ELF-1 (cell line): Measurements from ENCODE around the gene NPY1R.

Experiments
- DNase-seq: peaks from one replicate; pipeline ENCODE4 v3.0.0-alpha.2; 2016; ENCODE audit warnings: low read depth, low spot score

NPY1R gene

DNA sequence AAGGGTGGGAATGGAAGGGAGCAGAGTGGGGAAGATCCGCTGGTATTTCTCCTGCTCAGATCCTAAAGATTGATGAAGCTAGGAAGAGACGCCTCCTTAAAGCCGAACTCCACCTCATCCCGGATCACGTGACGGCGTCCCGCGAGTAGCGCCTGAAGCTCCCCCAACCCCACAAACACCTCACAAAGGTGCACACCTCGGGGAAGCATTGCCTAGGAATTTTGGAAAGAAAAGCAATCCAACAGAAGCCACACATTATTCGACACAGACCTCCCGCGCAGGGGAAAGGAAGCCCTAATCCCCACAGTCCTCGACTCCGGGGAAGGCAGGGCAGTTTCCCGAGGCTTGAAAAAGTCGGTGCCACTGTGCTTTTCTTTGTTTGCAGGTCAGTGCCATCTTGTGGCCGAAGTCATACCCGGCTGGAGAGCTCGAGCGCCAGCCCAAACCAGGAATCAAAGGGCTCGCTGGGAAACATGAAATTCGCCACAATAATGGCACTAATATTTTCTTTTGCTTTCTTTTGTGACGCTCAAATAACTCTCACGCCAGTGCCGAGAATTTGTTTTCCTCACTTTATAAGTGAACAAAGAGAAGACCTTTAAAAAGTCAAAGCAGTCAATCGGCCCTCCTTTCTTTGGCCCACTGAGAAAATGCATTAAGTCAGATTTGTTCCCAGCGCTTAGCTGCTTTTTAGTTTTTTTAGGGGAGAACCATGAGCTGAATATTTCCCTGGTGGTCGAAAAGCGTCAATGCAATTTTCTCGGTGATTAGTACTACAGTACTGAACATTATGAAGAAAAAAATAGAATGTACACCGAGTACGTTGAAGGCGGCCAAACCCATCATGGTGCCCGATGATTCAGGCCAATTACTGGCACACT lies at the start of gene NPY1R:
Gene NPY1R (minus strand): TSS at position 71 of the 881 bp plus-strand sequence. CDS start 6,042 bp downstream, outside the sequence.
- DNase-seq, result peak; percentile 88

DNA sequence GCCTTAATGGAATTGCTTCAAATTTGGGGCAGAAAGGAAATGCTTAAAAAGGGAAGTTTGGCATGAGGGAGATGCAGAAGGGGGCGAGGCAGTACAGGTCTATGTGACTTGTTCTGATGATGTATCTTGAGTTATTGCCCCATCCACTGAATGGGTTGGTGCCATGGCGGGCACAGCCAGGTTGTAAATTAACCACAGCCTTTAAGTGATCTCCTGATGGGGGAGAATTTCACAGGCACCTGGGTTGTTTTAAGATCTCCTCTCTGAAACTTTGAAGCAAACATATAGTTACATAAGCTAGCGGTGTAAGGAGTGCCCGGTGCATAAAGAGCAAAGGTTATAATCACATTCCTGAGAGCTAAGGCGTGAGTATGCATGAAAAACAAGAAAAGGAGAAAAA lies 48.3 kb upstream of the NPY1R start:
- DNase-seq, result no peak

DNA sequence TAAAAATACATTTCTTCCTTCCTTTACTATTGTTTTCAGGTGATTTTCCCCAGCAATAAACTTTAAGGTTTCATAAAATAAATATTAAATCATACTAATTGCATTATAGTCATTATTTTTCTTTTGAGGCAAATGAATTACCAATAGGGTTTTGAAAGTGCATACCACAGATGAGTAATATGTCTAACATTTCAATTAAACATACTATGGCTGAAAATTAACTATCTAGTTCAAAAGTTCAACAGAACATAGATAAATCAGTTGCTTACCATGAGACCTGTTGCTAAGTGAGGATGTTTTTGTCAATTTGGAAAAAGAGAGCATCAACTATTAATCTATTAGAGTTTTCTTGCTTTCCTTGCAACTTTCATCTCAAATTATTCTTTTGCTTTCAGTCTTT lies 46.3 kb upstream of the NPY1R start:
- DNase-seq, result no peak

DNA sequence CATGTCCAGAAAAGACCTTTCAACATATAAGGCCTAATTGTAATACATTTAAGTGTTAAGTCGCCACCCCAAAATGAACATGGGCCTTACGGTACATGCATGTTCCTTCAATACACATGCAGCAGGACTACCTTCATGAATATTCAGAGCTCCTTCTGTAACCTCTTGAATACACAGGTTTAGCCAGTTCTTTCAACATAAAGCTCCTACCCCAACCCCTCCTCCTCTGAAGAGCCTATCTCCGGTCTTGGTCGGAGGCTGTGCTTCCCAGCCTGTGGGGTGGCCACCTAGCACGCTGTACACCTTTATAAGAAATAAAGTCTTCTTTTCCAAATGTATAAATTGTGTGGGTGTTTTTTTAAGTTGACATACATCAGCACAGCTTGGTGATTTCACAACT lies 39.6 kb upstream of the NPY1R start:
- no peak for DNase-seq

DNA sequence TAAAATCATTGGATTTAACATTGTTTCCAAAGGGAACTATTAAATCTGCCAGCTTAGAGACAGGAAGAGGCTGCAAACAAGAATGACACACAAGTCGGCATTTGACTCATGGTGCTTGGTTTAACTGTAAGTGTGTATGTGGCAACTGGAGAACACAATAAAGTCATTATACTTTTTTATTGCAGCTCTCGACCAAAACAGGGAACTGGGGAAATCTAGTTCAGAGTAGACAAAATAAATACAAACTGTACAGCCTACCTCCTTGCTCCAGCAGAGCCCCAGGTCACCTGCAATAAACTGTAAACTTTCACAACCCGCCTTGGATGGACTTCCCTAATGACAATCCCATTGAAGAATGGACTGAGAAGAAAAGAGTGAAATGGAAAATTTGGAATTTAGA lies 35.3 kb upstream of the NPY1R start:
- no peak for DNase-seq

DNA sequence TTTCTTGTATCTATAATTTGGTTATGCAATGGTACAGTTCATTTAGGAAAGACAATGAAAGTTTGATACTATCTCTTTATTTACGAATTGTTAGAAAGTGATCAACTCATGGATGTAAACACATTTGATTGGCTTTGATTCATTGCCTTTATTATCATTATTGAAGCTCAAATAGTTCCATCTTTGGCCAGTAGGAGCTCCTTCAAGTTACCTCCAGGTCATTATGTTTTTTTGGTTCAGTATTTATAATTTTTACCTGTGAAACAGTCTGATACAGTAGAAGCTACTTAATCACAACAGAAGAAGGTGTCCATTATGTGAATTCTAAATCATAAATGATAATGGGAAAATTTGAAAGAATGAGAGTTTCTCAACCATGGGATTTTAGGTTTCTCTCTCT lies 23.7 kb upstream of the NPY1R start:
- no peak for DNase-seq

DNA sequence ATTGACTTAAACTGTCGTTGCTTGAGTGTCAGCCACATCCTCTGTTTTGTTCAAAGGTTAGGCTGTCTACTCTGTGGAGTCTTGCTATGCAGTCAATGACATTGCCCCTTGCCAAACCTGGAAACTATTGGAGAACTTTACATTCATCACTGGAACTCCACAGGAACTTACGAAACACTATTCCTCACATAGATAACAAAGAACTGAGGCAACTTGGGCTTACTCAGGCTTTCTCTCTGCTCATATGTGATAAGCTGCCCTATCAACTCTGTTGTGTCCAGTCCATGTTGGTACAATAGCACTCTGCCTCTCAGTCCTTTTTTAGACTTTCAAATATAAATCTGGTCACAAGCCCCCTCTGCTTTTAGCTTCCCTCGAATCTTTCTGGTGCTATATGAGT lies 20.7 kb upstream of the NPY1R start:
- DNase-seq, result no peak

DNA sequence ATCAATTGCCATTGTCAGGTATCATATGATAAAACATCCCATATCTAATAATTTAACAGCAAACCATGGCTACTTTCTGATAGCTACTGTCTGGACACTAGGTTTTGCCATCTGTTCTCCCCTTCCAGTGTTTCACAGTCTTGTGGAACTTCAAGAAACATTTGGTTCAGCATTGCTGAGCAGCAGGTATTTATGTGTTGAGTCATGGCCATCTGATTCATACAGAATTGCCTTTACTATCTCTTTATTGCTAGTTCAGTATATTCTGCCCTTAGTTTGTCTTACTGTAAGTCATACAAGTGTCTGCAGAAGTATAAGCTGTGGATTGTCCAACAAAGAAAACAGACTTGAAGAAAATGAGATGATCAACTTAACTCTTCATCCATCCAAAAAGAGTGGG lies 18.3 kb upstream of the NPY1R start:
- no peak for DNase-seq

DNA sequence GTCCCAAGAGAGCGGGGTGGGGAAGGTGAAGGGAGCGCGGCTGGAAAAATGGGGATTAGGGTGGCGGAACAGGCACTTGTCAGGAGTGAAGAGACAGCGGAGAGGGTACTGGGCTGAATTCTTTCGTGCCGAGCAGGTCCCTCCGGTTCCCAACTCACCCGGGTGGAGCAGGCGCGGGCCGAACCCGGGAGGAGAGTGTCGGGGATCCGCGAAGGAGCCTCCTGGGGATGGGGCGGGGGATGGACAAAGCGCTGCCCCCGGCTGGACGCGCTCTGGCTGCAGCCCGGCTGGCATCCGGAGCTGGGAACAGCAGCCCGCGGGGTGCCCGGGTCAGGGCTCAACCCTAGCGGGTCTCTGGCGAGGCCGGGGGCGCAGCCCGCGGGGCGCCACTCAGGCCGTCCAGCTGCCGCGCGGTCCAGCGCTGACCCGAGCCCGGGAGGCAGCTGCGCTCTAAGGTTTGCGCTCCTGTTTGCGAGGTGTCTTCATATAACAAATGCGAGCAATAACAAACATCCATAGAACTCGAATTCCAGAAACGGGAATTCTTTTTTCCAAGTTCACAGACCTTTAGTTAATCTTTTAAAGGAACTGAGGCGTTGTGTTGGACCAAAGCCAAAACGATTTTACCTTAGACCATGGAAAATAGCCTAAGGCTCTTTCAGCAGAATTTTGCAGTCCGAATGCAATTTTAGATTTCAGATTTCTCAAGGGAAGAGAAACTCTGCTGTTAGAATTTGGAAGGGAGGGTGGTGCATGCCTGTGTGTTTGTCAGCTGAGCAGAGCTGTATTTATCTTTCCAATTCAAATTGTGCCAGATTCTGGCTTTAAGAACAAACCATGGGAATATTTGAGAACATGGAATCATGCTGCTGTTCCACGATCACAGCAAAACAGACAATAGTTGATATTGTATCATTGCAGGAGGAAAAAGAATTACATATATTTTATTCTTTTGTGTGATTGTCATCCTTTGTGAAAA lies 12.0 kb upstream of the NPY1R start:
- DNase-seq, result peak; percentile 30

DNA sequence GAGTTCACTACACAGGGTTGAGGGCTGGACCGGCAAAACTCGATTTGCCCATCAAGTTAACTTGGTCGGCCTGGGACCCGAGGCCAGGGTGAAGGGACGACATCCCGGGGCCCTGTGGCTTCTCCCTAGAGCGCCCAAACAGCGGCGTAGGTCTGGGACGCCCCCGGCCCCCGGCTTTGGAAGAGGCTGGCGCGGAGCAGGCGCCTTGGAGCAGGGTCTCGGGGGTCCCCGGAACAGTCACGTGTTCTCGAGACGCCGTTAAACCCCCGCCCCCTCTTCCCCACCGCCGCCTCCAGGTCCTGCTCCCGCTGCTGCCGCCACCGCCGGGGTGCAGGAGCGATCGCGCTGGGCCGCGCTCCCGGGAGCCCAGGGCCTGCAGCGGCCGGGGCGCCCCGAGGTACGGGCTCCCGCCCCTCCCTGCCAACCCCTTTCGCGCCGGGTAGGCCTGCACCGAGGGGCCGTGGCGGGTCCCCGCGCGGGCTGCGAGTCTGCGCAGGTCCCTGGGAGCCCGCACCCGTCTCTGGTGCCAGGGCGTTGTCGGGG lies 11.3 kb upstream of the NPY1R start, which contains the start of gene NPY5R:
Gene NPY5R (plus strand): TSS at position 289 of the 543 bp plus-strand sequence. CDS start 6,382 bp downstream, outside the sequence.
- peak; percentile 11 for DNase-seq

DNA sequence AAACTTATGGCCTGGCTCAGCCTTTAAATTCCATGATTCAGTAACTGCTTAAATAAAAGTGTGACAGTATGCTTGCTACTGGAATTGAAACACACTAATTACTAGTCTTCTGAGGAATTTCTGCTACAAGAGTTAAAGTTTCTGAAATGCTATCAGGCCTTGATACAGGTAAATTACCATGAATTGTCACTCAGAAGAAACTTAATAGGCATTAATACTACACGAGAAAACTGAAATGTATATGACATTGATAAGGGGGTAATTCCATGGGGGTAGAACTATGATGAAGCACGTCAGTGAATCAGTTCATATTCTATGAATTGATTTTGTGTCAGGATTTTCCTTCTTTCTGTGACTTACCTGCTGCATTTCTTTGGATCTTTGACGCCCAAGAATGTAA lies 3.0 kb upstream of the NPY1R start:
- DNase-seq, result no peak

DNA sequence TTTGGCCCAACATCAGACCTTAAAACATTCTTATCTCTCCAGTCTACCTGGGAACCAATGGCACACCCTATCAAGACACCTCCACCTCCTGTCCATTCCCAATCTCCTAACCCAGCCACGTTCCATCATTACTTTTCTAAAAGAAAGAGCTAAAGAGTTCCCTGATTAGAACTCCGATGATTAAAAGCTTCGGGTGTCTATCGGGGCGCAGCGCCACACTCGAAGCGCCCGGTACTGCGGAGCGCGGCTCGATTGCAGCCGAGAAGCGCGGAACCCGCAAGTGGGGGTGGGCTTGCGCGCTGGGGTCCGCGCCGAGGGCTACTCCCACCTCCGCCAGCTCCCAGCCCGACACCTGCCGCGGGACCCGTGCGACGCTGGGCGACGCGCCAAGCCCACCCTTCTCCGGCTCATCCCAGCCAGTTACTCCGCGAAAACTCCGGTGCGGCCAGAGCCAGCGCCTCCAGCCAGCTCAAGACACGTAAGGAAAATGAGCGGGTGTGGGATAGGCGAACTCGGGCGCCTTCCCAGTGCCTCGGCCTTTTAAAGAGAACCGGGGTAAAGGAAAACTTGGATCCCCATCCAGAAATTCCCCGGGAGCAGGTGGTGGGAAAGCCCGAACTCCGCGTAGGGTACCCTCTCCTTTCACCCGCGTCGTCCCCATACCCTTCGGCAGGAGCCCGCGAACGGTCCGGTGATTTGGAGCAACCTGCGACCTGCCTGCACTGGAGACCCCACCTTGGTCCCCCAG lies 593 bp downstream of the NPY1R start:
- peak; percentile 46 for DNase-seq

DNA sequence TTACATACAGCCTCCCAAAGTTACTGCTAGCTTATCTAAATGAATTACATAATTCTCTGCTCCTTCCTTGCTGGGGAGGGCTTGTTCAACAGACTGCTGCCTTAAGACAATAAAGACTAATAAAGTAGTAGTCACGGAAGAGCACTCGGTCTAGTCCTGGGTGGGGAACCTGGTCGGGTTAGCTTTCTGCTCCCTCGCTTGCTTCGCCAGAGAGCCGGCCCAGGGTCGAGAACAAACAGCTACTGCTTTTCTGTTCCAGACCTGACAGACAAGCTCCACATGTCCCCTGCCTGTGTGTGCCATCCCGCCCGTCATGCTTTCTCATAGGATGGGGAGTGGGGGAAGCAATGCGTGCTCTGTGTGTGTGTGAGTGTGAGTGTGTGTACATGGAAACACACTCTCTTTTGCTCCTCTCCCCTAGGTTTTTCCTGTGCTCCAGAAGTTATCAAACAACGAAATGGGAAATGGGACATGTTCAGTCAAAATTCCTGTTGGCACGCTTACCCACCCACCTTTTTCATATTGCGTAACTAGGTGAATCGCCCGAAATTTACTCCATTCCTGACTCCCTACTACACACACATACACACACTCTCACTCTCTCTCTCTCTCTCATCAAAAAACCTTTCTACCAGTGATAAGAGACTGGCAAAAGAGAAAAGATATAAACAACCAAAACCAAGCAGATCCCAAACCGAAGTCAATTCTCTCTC lies 1.3 kb downstream of the NPY1R start:
- DNase-seq, result no peak

DNA sequence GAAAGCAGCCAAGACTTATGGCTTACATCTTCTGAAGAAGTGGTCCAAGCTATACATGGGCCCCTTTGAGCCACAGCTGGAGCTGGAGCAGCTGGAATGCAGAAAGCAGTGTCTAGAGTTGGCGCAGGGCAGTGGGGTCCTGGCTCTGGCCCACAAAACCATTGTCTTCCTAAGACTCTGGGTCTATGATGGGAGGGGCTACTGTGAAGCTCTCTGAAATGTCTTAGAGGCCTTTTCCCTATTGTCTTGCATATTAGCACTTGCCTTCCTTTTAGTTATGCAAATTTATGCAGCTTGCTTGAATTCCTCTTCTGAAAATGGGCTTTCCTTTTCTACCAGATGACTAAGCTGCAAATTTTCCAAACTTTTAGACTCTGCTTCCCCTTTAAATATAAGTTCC lies 15.3 kb downstream of the NPY1R start:
- no peak for DNase-seq

DNA sequence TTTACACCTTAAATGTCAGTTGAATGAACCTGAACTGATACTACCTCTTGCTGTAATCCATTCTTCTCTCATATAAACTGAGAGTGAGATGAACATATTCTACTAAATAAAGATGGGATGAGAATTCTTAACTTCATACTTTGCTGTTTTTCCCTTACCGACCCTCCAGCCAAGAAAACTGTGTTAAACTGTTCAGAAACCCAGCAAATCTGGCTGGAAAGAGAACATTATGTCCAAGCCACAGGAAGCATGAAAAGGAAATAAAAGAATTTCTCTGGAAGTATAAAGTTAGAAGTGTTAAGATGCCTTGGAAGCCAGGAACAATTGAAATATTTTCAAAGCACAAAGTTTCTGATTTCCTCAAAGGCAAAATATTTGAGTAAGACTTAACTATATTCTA lies 22.9 kb downstream of the NPY1R start:
- DNase-seq, result no peak

DNA sequence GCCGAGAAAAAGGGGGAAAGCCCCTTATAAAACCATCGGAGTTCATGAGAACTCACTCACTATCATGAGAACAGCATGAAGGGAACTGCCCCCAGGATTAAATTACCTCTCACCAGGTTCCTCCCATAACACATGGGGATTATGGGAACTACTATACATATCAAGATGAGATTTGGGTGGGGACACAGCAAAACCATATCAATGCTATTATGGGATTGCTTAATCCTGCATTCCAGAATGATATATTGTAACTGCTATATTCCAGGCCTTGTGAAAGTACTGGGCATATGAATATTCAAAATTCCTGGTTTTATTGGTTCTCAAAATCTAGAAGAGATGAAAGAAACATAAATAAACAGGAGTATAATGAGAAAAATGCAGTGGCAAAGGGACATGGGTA lies 29.3 kb downstream of the NPY1R start:
- no peak for DNase-seq

DNA sequence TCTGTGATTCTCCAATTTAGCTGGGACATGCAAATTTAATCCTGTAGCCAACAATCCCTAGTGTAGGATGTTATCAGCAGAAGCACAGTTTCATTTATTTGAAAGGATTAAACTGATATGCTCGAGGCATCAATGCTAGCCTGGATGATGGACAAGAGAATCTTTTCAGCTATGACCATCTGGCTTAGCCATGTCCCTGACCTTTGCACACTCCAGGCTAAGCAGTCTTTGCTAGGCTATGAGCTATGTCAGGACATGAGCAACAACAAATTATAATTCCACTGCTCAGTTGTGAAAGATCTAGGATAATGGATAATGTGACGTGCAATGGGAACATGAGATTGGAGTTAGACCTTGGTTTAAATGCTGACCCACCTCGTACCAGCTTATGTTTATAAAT lies 32.0 kb downstream of the NPY1R start:
- no peak for DNase-seq

DNA sequence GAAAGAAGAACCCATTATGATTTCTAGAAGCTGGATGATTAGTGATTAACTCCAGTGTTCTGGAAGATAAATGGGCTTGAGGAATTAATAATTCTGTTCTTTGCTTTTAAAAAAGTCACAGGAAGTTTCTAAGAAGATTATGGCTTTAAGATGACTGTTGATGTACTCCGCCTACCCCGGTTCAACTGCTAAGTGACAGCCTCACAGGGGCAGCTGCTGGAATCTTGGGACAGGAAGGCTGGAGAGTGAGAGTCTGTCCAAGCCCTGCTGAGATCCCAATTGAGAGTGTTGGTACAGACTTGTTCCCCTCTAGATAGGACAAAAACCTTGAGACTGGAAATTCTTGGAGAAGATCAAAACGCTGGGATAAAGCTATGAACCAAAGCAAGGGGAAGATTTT lies 37.3 kb downstream of the NPY1R start:
- DNase-seq, result no peak

DNA sequence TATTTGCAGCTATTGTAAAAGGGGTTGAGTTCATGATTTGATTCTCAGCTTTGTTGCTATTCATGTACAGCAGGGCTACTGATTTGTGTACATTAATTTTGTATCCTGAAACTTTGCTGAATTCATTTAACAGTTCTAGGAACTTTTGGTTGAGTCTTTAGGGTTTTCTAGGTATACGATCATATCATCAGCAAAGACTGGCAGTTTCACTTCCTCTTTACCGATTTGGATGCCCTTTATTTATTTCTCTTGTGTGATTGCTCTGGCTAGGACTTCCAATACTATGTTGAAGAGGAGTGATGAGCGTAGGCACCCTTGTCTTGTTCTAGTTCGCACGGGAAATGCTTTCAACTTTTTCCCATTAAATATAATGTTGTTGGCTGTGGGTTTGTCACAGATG lies 48.1 kb downstream of the NPY1R start:
- no peak for DNase-seq

DNA sequence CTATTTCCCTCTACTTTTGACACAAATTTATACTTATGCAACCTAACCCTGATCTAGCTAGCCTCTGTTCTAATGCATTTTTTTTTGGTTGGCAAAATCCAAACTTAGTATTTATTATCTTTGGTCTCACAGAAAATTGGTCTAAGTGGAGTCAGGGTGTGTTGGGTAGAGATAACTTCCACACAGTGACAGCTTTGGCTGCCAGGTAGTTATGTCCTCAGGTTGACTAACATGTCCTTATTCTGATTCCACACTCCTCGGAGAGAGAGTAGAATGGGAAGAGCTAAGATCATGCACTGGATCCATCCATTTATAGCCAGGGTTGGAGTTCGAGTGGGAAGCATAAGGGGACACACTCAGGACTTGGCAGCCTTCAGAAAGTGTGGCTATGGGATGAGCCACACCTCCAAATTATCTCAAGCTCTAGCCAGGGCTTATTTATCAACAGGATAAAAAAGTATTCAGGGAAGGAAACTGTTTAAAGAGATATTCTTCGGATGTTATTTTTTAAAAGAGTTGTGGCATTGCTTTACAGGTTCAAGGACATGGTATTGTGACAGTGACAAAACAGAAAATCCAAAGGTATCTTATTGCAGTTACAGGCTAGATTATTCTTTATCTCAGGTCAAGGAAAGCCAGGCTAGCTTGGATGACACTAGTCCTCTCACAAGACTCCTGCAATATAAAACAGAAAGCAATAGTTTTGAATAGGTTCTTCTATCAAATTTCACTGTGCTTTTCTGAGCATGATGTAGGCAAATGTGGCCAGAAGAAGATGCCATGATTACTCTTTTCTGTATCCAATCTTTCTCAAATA lies 51.5 kb downstream of the NPY1R start:
- no peak for DNase-seq
